HG03457 (cell line): ENCODE measurements around the gene STX16.

Experiments
- ATAC-seq: cut with Tn5 transposase; IDR thresholded peaks from one replicate; pipeline ENCODE4 v1.9.1; 2021; ENCODE audit warnings: moderate number of reproducible peaks; ENCODE audit not compliant: unreplicated experiment

STX16 gene

GRCh38 chr20:58652606-58653294 is 1.7 kb downstream of the STX16 start:
- no peak for ATAC-seq

GRCh38 chr20:58654337-58654736 is 3.3 kb downstream of the STX16 start:
- ATAC-seq: no peak

- no peak for ATAC-seq
These were observed 4.4 kb downstream of the STX16 start for GRCh38 chr20:58655328-58656107.

GRCh38 chr20:58656831-58657230 is 5.7 kb downstream of the STX16 start:
- ATAC-seq: no peak

GRCh38 chr20:58657262-58657661 is 6.2 kb downstream of the STX16 start:
- ATAC-seq: no peak

- no peak for ATAC-seq
These were observed 6.9 kb downstream of the STX16 start for GRCh38 chr20:58657986-58658385.

- ATAC-seq: no peak
These were observed 7.7 kb downstream of the STX16 start for GRCh38 chr20:58658760-58659159.

- ATAC-seq: no peak
These were observed 8.8 kb downstream of the STX16 start for GRCh38 chr20:58659841-58660240.

- ATAC-seq: no peak
These were observed 9.9 kb downstream of the STX16 start for GRCh38 chr20:58660855-58661597.

GRCh38 chr20:58661598-58662473 is 10.8 kb downstream of the STX16 start:
- no peak for ATAC-seq

- no peak for ATAC-seq
These were observed 13.2 kb downstream of the STX16 start for GRCh38 chr20:58664331-58664730.

- no peak for ATAC-seq
These were observed 13.8 kb downstream of the STX16 start for GRCh38 chr20:58664883-58665282.

GRCh38 chr20:58665606-58666005 is 14.5 kb downstream of the STX16 start:
- no peak for ATAC-seq

GRCh38 chr20:58666702-58667101 is 15.6 kb downstream of the STX16 start:
- ATAC-seq: no peak

GRCh38 chr20:58667975-58668374 is 16.9 kb downstream of the STX16 start:
- ATAC-seq: no peak

- no peak for ATAC-seq
These were observed 17.8 kb downstream of the STX16 start for GRCh38 chr20:58668901-58669286.

GRCh38 chr20:58669287-58670006 is 18.4 kb downstream of the STX16 start:
- peak; percentile 64 for ATAC-seq

GRCh38 chr20:58670102-58670501 is 19.0 kb downstream of the STX16 start:
- no peak for ATAC-seq

GRCh38 chr20:58670659-58671058 is 19.6 kb downstream of the STX16 start:
- ATAC-seq: no peak

- no peak for ATAC-seq
These were observed 22.0 kb downstream of the STX16 start for GRCh38 chr20:58673119-58673518.
